GM18907 (cell line): ENCODE measurements around the gene BATF3.

Experiments
- ATAC-seq: cut with Tn5 transposase; IDR thresholded peaks from one replicate; pipeline ENCODE4 v1.9.1; 2021; ENCODE audit warnings: mild to moderate bottlenecking, moderate library complexity; ENCODE audit not compliant: unreplicated experiment

The BATF3 gene

DNA sequence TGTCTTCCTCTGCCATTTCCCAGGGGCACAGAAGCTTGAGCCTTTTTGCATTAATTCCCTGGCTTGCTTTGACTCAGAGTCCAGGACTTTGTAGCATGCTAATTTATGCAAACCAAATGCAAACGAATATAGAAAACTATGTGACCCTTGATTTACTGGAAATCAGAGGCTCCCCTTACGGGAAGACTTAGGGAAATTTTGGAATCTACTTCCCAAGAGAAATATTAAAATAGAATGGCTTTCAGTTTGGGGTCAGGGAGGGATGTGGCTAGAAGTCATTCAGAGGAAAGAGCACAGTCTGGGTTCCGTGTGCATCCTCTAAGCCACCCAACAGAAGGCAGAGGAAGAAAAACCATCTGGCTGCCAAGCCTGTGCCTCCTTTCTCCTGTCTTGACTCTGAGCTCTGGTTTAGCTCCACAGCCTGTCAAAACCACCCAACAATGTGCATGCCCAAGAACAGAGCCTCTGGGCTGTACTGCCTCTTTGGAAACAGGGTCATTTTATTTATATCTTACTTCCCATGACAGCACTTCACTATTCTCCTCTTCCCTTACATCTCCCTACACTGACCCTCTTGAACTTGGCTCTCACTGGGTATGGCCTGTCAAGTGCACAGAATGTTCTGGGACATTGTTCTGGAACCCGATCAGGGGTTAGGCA, 61.0 kb downstream of the BATF3 start:
- ATAC-seq: no peak

- ATAC-seq: no peak
Observed at GRCh38 chr1:212637902-212638301, 61.7 kb downstream of the BATF3 start.
